A549 (cell line): ENCODE data around the gene GPHB5. TPM values are rescaled to one million over a fixed set of nuclear protein-coding genes. Genes with fewer than 3 reads are reported as not detected.

ENCODE experiments used
- ATAC-seq, 2 experiments: fragments of 200-7000 bp in 1 of 2; fragments of >200 bp in 1 of 2; cut with Nextera tagmentation in 1 of 2; cut with Tn5 transposase in 1 of 2; 3 replicates each; pipeline versions ENCODE4 v1.8.0 to v1.9.1; 2018 to 2020; ENCODE audit warnings: mild to moderate bottlenecking in 1 of 2, moderate library complexity in 1 of 2
- CTCF ChIA-PET: fragments of 300-600 bp; sonication (Branson Sonifier 250); formaldehyde crosslinking; extraction: SDS; loops from one replicate; lab custom pipeline; 2021; ENCODE audit warnings: antibody characterized with exemption, inconsistent platforms; lab: Yijun Ruan, JAX
- POLR2A ChIA-PET: fragments of 350-600 bp; formaldehyde crosslinking; extraction: SDS; loops from one replicate; lab custom pipeline; 2021; ENCODE audit warnings: antibody characterized with exemption, inconsistent platforms; lab: Yijun Ruan, JAX
- DNase-seq, 2 experiments: peaks; one replicate each; pipeline versions ENCODE4 v3.0.0 to v3.0.0-alpha.2; 2011 to 2016; ENCODE audit warnings: low read depth in 1 of 2, low spot score in 1 of 2
- FAIRE-seq: peaks from 2 replicates; lab custom pipeline; 2011; peaks lifted over from hg19 to GRCh38; lab: Jason Lieb, UNC
- H3K27ac ChIP-seq, 2 experiments: fragments of >200 bp; sonication (Bioruptor Twin); formaldehyde crosslinking; 3 replicates each; pipeline ENCODE4 v1.5.1; 2016 to 2017
- H3K4me1 ChIP-seq: fragments of >200 bp; sonication (Bioruptor Twin); formaldehyde crosslinking; 3 replicates; pipeline ENCODE4 v1.6.1; 2016
- H3K4me2 ChIP-seq: fragments of >200 bp; sonication (Bioruptor Twin); formaldehyde crosslinking; 3 replicates; pipeline ENCODE4 v1.6.1; 2016
- H3K4me3 ChIP-seq: fragments of >200 bp; sonication (Bioruptor Twin); formaldehyde crosslinking; 3 replicates; pipeline ENCODE4 v1.5.1; 2016
- H3K9me3 ChIP-seq: fragments of >200 bp; sonication (Bioruptor Twin); formaldehyde crosslinking; 3 replicates; pipeline ENCODE4 v1.6.1; 2016
- BHLHE40 ChIP-seq: IDR thresholded peaks from 2 replicates; pipeline ENCODE4 v1.6.1; 2012; ENCODE audit warnings: low read depth, low read length, inconsistent platforms
- CBX8 ChIP-seq: fragments of 200-600 bp; sonication (generic); IDR thresholded peaks from 2 replicates; pipeline ENCODE4 v1.6.1; 2016
- CHD4 ChIP-seq: fragments of 200-600 bp; sonication (generic); IDR thresholded peaks from 2 replicates; pipeline ENCODE4 v1.6.1; 2016; ENCODE audit warnings: antibody characterized with exemption, mild to moderate bottlenecking, borderline replicate concordance
- EHF ChIP-seq: fragments of 250-450 bp; sonication (Bioruptor Pico); IDR thresholded peaks from 2 replicates; pipeline ENCODE4 v1.5.0; 2020; ENCODE audit warnings: mild to moderate bottlenecking
- ESRRA ChIP-seq: fragments of 150-350 bp; IDR thresholded peaks from 2 replicates; pipeline ENCODE4 v1.6.1; 2014; ENCODE audit warnings: mild to moderate bottlenecking, low read length, borderline replicate concordance
- HES2 ChIP-seq: fragments of >200 bp; sonication (Bioruptor Twin); formaldehyde crosslinking; IDR thresholded peaks from 2 replicates; pipeline ENCODE4 v1.6.1; 2016
- HMGXB4 ChIP-seq: fragments of 250-450 bp; sonication (Bioruptor Pico); IDR thresholded peaks from 2 replicates; pipeline ENCODE4 v1.5.0; 2021; ENCODE audit warnings: mild to moderate bottlenecking, moderate library complexity, borderline replicate concordance
- HOXB13 ChIP-seq: fragments of 250-450 bp; sonication (Bioruptor Pico); IDR thresholded peaks from 2 replicates; pipeline ENCODE4 v1.5.0; 2020; ENCODE audit warnings: low read depth, mild to moderate bottlenecking, moderate library complexity
- JUNB ChIP-seq: fragments of >200 bp; sonication (Bioruptor Twin); formaldehyde crosslinking; IDR thresholded peaks from 2 replicates; pipeline ENCODE4 v1.6.1; 2016
- KDM5A ChIP-seq: fragments of 200-600 bp; sonication (generic); IDR thresholded peaks from 2 replicates; pipeline ENCODE4 v1.6.1; 2016; ENCODE audit warnings: antibody characterized with exemption, mild to moderate bottlenecking
- MAX ChIP-seq: IDR thresholded peaks from 2 replicates; pipeline ENCODE4 v1.6.1; 2012
- POLR2A ChIP-seq: IDR thresholded peaks from 2 replicates; pipeline ENCODE4 v1.6.1; 2012; ENCODE audit warnings: mild to moderate bottlenecking, low read length
- RAD21 ChIP-seq, 2 experiments: fragments of >200 bp in 1 of 2; sonication (Bioruptor Twin) in 1 of 2; formaldehyde crosslinking in 1 of 2; IDR thresholded peaks in 1 of 2; conservative IDR thresholded peaks in 1 of 2; 2 replicates in 1 of 2; 3 replicates in 1 of 2; pipeline ENCODE4 v1.6.1; 2012 to 2018; ENCODE audit warnings: inconsistent platforms in 1 of 2
- RARB ChIP-seq: fragments of 250-450 bp; sonication (Bioruptor Pico); IDR thresholded peaks from 2 replicates; pipeline ENCODE4 v1.8.0; 2021; ENCODE audit warnings: mild to moderate bottlenecking, moderate library complexity
- SMC3 ChIP-seq: fragments of >200 bp; sonication (Bioruptor Twin); formaldehyde crosslinking; IDR thresholded peaks from 3 replicates; pipeline ENCODE4 v1.6.1; 2018; ENCODE audit warnings: inconsistent platforms
- TFCP2L1 ChIP-seq: fragments of 250-450 bp; sonication (Bioruptor Pico); IDR thresholded peaks from 2 replicates; pipeline ENCODE4 v1.5.0; 2021; ENCODE audit warnings: mild to moderate bottlenecking
- TP53 ChIP-seq: fragments of 250-450 bp; sonication (Bioruptor Pico); IDR thresholded peaks from 2 replicates; pipeline ENCODE4 v1.5.0; 2021; ENCODE audit warnings: mild to moderate bottlenecking, moderate library complexity
- USF2 ChIP-seq: fragments of 450-650 bp; IDR thresholded peaks from 2 replicates; pipeline ENCODE4 v1.6.1; 2014; ENCODE audit warnings: antibody characterized with exemption
- WGBS: methylation state at CpG from one replicate; pipeline ENCODE4 v1.1.6; 2017; ENCODE audit errors: missing lambda C conversion rate; 5-methylcytosine and 5-hydroxymethylcytosine counted together
- polyA plus RNA-seq, 4 experiments: library from polyadenylated mRNA; depleted of rRNA in 3 of 4; stranded (reverse); fragments of >200 nt; fragmentation: RNase III in 1 of 4; extraction: RNeasy Plus Mini Kit Qiagen cat#74134 plus additional on column Dnase treatment in 1 of 4; gene quantifications; 2 replicates in 3 of 4; 3 replicates in 1 of 4; pipeline ENCODE4 v1.2.3, GENCODE V29; 2011 to 2017
- TF ChIP-seq, protein P1 (sequence below): fragments of >200 bp; sonication (Bioruptor Twin); formaldehyde crosslinking; IDR thresholded peaks from 3 replicates; pipeline ENCODE4 v1.6.1; 2016
- TF ChIP-seq, protein P2 (sequence below): fragments of 200-600 bp; sonication (generic); IDR thresholded peaks from 2 replicates; pipeline ENCODE4 v1.6.1; 2016; ENCODE audit warnings: antibody characterized with exemption, mild to moderate bottlenecking, moderate library complexity
- TF ChIP-seq, protein P3 (sequence below): fragments of 150-350 bp; IDR thresholded peaks from 2 replicates; pipeline ENCODE4 v1.6.1; 2014; ENCODE audit warnings: low read depth, mild to moderate bottlenecking, low read length

The GPHB5 gene
- polyA plus RNA-seq, 2 of the 4 experiments (the other 2 are of a cell fraction), result not detected

GRCh38 chr14:63357841-63358240 is 39.1 kb upstream of the GPHB5 start:
- no peak overlapping the region for H3K4me3 ChIP-seq
- ATAC-seq (no peak), FAIRE-seq (no peak)

GRCh38 chr14:63345826-63346225 is 27.1 kb upstream of the GPHB5 start:
- 41% methylated on average over 3 of the region's 3 CpGs for WGBS
- TF ChIP-seq HOXB13 (CRISPR knock-in tag) (no peak), BHLHE40 (no peak), USF2 (no peak)
- TF ChIP-seq, all 56 proteins: peak for 0
- ATAC-seq (no peak), DNase-seq (no peak), FAIRE-seq (no peak)
- Histone ChIP-seq H3K4me3 (no peak overlapping the region), H3K27ac (no peak overlapping the region), H3K9me3 (no peaks in the 10 kb centered on the region), H3K4me1 (peaks cover 7% of the 10 kb centered on the region; the same call in 1 of the 3 replicates), H3K4me2 (no peak overlapping the region)
- POLR2A ChIA-PET, result no interaction called here
- CTCF ChIA-PET, result no interaction called here

More at GRCh38 chr14:63357841-63358240, 39.1 kb upstream of the GPHB5 start:
- POLR2A ChIA-PET, result no interaction called here
- Histone ChIP-seq H3K4me1 (no peaks in the 10 kb centered on the region), H3K4me2 (no peak overlapping the region), H3K9me3 (no peaks in the 10 kb centered on the region), H3K27ac (no peak overlapping the region)
- no peak for DNase-seq
- WGBS, result 39% methylated on average over 7 of the region's 7 CpGs
- no peak for TF ChIP-seq CBX8
- TF ChIP-seq ESRRA, result no peak
- no peak for TF ChIP-seq EHF
- TF ChIP-seq USF2, result no peak
- no peak for TF ChIP-seq TFCP2L1 (CRISPR knock-in tag)
- no peak for TF ChIP-seq HMGXB4 (CRISPR knock-in tag)
- TF ChIP-seq KDM5A, result no peak
- no peak for TF ChIP-seq TP53 (CRISPR knock-in tag)
- CTCF ChIA-PET, result interaction anchor here (1.2 kb wide), 1 partner anchor 80 kb away, joined by 4 read pairs; no protein-coding TSS in a partner anchor

DNA sequence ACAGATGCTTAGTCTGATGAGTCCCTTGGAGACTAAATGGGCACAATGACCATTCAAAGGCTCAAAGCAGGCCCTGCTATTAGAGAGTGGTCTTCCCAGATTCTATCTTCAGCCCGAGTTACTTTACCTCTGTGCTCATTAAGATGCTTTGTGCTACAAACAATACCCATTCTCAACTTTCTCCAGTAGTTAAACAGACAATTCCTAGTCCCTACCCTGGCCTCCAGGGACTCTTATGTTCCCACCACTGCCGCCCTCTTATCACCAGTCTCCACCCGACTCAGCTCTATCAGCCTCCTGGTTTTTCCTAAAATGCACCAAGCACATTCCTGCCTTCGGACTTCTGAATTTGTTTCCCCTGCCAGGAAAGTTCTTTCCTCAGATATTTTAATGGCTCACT is 25.6 kb upstream of the GPHB5 start:
- no peak for FAIRE-seq
- Histone ChIP-seq H3K4me1 (peaks cover 7% of the 10 kb centered on the region; the same call in 1 of the 3 replicates), H3K4me2 (no peak overlapping the region), H3K27ac (no peak overlapping the region), H3K4me3 (no peak overlapping the region), H3K9me3 (no peaks in the 10 kb centered on the region)
- WGBS, result 83% methylated on average over 4 of the region's 4 CpGs
- ChIA-PET CTCF (no interaction called here), POLR2A (no interaction called here)
- no peak for DNase-seq
- ATAC-seq, result no peak
- TF ChIP-seq ESRRA (no peak), RAD21 (conservative IDR thresholded peaks at IDR 0.05 in 1 of 2, IDR thresholded peaks at IDR 0.05 in 1 of 2) (no peak), HMGXB4 (CRISPR knock-in tag) (no peak), RARB (CRISPR knock-in tag) (no peak), MAX (no peak), JUNB (no peak), CHD4 (no peak), POLR2A (no peak), SMC3 (no peak), HES2 (no peak)
- TF ChIP-seq, protein P1, sequence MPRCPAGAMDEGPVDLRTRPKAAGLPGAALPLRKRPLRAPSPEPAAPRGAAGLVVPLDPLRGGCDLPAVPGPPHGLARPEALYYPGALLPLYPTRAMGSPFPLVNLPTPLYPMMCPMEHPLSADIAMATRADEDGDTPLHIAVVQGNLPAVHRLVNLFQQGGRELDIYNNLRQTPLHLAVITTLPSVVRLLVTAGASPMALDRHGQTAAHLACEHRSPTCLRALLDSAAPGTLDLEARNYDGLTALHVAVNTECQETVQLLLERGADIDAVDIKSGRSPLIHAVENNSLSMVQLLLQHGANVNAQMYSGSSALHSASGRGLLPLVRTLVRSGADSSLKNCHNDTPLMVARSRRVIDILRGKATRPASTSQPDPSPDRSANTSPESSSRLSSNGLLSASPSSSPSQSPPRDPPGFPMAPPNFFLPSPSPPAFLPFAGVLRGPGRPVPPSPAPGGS, result no peak
- TF ChIP-seq, protein P2, sequence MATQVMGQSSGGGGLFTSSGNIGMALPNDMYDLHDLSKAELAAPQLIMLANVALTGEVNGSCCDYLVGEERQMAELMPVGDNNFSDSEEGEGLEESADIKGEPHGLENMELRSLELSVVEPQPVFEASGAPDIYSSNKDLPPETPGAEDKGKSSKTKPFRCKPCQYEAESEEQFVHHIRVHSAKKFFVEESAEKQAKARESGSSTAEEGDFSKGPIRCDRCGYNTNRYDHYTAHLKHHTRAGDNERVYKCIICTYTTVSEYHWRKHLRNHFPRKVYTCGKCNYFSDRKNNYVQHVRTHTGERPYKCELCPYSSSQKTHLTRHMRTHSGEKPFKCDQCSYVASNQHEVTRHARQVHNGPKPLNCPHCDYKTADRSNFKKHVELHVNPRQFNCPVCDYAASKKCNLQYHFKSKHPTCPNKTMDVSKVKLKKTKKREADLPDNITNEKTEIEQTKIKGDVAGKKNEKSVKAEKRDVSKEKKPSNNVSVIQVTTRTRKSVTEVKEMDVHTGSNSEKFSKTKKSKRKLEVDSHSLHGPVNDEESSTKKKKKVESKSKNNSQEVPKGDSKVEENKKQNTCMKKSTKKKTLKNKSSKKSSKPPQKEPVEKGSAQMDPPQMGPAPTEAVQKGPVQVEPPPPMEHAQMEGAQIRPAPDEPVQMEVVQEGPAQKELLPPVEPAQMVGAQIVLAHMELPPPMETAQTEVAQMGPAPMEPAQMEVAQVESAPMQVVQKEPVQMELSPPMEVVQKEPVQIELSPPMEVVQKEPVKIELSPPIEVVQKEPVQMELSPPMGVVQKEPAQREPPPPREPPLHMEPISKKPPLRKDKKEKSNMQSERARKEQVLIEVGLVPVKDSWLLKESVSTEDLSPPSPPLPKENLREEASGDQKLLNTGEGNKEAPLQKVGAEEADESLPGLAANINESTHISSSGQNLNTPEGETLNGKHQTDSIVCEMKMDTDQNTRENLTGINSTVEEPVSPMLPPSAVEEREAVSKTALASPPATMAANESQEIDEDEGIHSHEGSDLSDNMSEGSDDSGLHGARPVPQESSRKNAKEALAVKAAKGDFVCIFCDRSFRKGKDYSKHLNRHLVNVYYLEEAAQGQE, result no peak
- TF ChIP-seq, protein P3, sequence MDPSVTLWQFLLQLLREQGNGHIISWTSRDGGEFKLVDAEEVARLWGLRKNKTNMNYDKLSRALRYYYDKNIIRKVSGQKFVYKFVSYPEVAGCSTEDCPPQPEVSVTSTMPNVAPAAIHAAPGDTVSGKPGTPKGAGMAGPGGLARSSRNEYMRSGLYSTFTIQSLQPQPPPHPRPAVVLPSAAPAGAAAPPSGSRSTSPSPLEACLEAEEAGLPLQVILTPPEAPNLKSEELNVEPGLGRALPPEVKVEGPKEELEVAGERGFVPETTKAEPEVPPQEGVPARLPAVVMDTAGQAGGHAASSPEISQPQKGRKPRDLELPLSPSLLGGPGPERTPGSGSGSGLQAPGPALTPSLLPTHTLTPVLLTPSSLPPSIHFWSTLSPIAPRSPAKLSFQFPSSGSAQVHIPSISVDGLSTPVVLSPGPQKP, result no peak
